H1 (cell line): ENCODE measurements around the gene MPPED2. TPM values are rescaled to one million over a fixed set of nuclear protein-coding genes. Genes with fewer than 3 reads are reported as not detected.

Experiments used
- ASH2L ChIP-seq: fragments of 200-600, 300-600 bp; sonication (generic); IDR thresholded peaks from one replicate; pipeline ENCODE4 v1.7.1; 2017; ENCODE audit warnings: low read length
- CBX8 ChIP-seq: fragments of 300-800, 300-1000 bp; sonication (generic); IDR thresholded peaks from 2 replicates; pipeline ENCODE4 v1.7.1; 2016; ENCODE audit warnings: low read depth, low read length, borderline replicate concordance
- CEBPB ChIP-seq: IDR thresholded peaks from 2 replicates; pipeline ENCODE4 v1.6.1; 2012; ENCODE audit warnings: low read depth, low read length
- CHD7 ChIP-seq: fragments of 300-600 bp; sonication (generic); IDR thresholded peaks from 2 replicates; pipeline ENCODE4 v1.7.1; 2012; ENCODE audit warnings: low read length, moderate library complexity, mild to moderate bottlenecking, inconsistent platforms; ENCODE audit not compliant: insufficient replicate concordance
- EP300 ChIP-seq, 2 experiments: IDR thresholded peaks; 1 replicate in 1 of 2; 2 replicates in 1 of 2; pipeline ENCODE4 v1.6.1; 2011 to 2012; ENCODE audit warnings: low read depth in 2 of 2, low read length in 2 of 2, mild to moderate bottlenecking in 2 of 2, borderline replicate concordance in 1 of 2, inconsistent platforms in 1 of 2, moderate library complexity in 1 of 2
- GTF2F1 ChIP-seq: IDR thresholded peaks from 2 replicates; pipeline ENCODE4 v1.6.1; 2012; ENCODE audit warnings: low read depth, low read length, improper control_type of control experiment, borderline replicate concordance
- NANOG ChIP-seq: IDR thresholded peaks from 2 replicates; pipeline ENCODE4 v1.6.1; 2011; ENCODE audit warnings: low read length, low read depth, mild to moderate bottlenecking, inconsistent platforms; ENCODE audit not compliant: insufficient read depth, poor library complexity, severe bottlenecking
- PHF8 ChIP-seq: fragments of 200-600 bp; sonication (generic); conservative IDR thresholded peaks from 2 replicates; pipeline ENCODE4 v1.7.1; 2012; ENCODE audit warnings: low read depth, mild to moderate bottlenecking, inconsistent platforms, low read length, moderate library complexity
- SRF ChIP-seq: IDR thresholded peaks from 2 replicates; pipeline ENCODE4 v1.6.1; 2011; ENCODE audit warnings: mild to moderate bottlenecking, low read depth, low read length, moderate library complexity
- YY1 ChIP-seq: IDR thresholded peaks from 2 replicates; pipeline ENCODE4 v1.6.1; 2011; ENCODE audit warnings: low read depth, mild to moderate bottlenecking, low read length
- polyA plus RNA-seq, 7 experiments: library from polyadenylated mRNA; depleted of rRNA in 3 of 7; stranded (reverse) in 5 of 7; unstranded in 2 of 7; fragments of >200 nt in 5 of 7; fragments of 200-250 nt in 2 of 7; gene quantifications; 1 replicate in 5 of 7; 2 replicates in 1 of 7; 4 replicates in 1 of 7; pipeline versions ENCODE4 v1.2.1 to v1.2.3, GENCODE V29; 2011 to 2013; ENCODE audit warnings: missing spikeins in 2 of 7, mixed read lengths in 2 of 7
- total RNA-seq: library from RNA; stranded (reverse); fragmentation: NEBNext Ultra II Directional; extraction: Animal tissue kit (Norgen Biotek cat#: 25700); gene quantifications from 2 replicates; pipeline ENCODE4 v1.2.1, GENCODE V29; 2021
- TF ChIP-seq, protein P1 (sequence below): IDR thresholded peaks from 2 replicates; pipeline ENCODE4 v1.6.1; 2011; ENCODE audit warnings: low read length, improper control_type of control experiment

Gene MPPED2
- total and polyA plus RNA-seq, 2 of the 8 experiments (the other 6 are each of a cell fraction or from before 2014, with no cell fraction given), result 1.3 to 3.5 TPM

DNA sequence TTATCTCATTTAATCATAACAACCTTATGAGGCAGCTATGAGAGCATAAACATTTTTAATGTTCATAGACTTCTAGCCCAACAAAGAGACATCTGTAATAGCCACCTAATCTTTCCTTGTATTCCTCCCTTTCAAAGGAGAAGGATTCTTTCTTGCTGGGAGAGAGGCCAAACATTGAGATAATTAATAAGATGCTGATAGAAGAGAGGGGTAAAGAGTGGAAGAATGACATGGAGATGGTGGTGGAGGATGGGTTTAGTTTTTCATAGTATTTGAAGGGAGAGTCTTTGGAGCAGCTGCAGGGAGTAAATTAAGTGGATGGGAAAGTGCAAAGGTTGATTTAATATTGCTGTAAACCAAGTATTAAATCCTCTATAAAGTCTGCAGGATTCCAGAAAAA, 205.3 kb downstream of the MPPED2 start (continued):
- TF ChIP-seq CHD7 (no peak), EP300 (IDR thresholded peaks at IDR 0.05; ENCODE audit: borderline replicate concordance in 1 of 2, low read depth in 2 of 2, low read length in 2 of 2) (no peak), ASH2L (no peak), NANOG (no peak), CBX8 (no peak), YY1 (no peak), PHF8 (no peak), CEBPB (no peak), SRF (no peak), GTF2F1 (no peak)
- TF ChIP-seq, protein P1, sequence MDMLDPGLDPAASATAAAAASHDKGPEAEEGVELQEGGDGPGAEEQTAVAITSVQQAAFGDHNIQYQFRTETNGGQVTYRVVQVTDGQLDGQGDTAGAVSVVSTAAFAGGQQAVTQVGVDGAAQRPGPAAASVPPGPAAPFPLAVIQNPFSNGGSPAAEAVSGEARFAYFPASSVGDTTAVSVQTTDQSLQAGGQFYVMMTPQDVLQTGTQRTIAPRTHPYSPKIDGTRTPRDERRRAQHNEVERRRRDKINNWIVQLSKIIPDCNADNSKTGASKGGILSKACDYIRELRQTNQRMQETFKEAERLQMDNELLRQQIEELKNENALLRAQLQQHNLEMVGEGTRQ, result no peak
